WI38 (cell line): ENCODE results near the gene ALAS1.

Experiments used
- H3K4me3 ChIP-seq: 2 replicates; pipeline ENCODE4 v1.5.1; 2011; ENCODE audit warnings: low read depth, mild to moderate bottlenecking, control low read depth, low read length
- CTCF ChIP-seq: IDR thresholded peaks from 2 replicates; pipeline ENCODE4 v1.5.1; 2012; ENCODE audit warnings: low read depth, mild to moderate bottlenecking, control low read depth, low read length

Gene ALAS1

GRCh38 chr3:52195291-52195597 lies 2.7 kb upstream of the ALAS1 start:
- H3K4me3 ChIP-seq = no peak overlapping the region
- TF ChIP-seq CTCF = no peak

GRCh38 chr3:52195823-52196331 lies 2.1 kb upstream of the ALAS1 start:
- no peak overlapping the region for H3K4me3 ChIP-seq
- no peak for TF ChIP-seq CTCF

- no peak for TF ChIP-seq CTCF
- no peak overlapping the region for H3K4me3 ChIP-seq
Observed at GRCh38 chr3:52196977-52197376, 983 bp upstream of the ALAS1 start.

- no peak for TF ChIP-seq CTCF
- H3K4me3 ChIP-seq = peak overlapping the region; percentile 95
Observed at GRCh38 chr3:52197499-52197841, 490 bp upstream of the ALAS1 start.

GRCh38 chr3:52198643-52199608 lies 966 bp downstream of the ALAS1 start:
- TF ChIP-seq CTCF = no peak
- peak overlapping the region; percentile 95 for H3K4me3 ChIP-seq

- no peak for TF ChIP-seq CTCF
- no peak overlapping the region for H3K4me3 ChIP-seq
Observed at GRCh38 chr3:52200981-52201679, 3.2 kb downstream of the ALAS1 start.
